ENCODE results near the gene PCDHGA8.
"Not testable (repeated sequence)": the region's sequence is repeated elsewhere in the genome, so short reads cannot be mapped to it uniquely, and the experiment has no call there.

The PCDHGA8 gene

DNA sequence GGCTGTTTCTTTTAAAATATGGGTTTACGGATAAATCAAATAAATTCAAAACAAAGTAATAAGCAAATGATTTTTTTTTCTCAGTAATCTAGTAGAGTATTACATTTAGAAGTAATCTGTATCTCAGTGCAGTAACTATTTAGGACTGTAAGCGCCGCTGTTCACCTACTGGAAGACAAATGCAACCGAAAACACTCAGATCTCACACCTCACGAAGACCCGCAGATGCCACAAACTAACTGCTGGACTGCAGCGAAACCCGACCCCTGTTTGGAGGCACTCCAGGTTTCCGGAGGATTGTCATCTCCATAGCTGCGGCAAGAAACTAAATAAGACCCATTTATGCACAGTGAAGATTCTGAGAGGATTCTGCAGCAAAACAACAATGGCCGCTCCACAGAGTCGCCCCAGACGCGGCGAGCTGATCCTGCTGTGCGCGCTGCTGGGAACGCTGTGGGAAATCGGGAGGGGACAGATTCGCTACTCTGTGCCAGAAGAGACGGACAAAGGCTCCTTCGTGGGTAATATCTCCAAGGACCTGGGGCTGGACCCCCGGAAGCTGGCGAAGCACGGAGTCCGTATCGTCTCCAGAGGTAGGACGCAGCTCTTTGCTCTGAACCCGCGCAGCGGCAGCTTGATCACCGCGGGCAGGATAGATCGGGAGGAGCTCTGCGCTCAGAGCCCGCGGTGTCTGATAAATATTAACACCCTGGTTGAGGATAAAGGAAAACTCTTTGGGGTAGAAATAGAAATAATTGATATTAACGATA lies at the start of gene PCDHGA8:
PCDHGA8 (plus strand) TSS at position 205 of the 770 bp plus-strand sequence; CDS start at position 386, 181 bp downstream.
- no peak for DNase-seq

DNA sequence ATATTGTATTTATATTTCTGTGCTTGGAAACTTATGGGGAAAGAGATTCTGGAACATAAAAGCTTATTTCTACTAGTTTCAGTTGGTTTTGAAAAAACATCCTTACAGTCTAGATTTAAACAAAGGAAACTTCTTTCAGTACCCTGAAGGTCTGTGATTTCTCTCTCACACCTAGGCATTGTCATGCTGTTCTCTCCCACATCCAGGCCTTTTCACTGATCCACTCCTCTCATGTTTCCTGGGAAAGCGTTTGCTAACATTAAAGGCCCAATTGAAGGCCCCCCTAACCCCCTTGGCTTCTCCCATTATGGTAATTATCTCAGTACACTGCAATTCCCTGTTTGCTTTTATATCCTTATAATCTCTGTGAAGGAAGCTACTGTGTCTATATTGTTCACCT lies 49.7 kb upstream of the PCDHGA8 start:
- DNase-seq, result no peak

DNA sequence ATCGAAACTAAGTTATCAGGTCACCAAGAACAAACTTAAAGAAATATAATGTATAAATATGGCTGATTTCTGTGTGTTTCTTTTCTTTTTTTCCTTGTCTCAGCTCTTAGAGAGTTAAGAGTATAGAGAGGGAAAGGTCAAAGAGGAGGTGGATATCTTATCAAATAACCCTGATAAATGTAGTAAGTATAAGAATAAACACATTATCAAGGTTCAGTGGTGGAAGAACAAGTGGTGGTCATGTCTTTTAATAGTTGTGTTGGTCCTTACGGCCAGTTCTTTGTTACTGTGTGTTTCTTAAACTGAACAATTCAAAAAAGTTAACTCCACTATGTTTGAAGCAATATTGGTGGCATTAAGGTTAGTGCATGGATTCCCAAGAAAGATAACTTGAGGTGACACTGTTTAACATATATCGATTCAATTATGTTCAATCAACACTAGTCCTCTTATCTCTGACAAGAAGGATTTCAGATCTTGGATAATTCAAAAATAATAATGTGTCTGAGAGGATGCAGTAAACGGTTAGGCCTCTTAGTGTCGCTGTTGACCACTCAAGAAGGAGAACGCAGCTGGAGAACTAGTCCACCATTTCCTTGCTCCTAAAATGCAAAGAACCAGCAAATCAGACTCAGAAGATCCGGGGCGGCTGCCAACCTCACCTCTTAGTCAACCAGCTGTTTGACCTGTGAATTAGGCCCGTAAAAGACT lies 49.0 kb upstream of the PCDHGA8 start, which contains the start of gene PCDHGA3:
PCDHGA3 (plus strand) TSS at position 588 of the 711 bp plus-strand sequence. CDS start 205 bp downstream, outside the sequence.
- DNase-seq, result no peak

DNA sequence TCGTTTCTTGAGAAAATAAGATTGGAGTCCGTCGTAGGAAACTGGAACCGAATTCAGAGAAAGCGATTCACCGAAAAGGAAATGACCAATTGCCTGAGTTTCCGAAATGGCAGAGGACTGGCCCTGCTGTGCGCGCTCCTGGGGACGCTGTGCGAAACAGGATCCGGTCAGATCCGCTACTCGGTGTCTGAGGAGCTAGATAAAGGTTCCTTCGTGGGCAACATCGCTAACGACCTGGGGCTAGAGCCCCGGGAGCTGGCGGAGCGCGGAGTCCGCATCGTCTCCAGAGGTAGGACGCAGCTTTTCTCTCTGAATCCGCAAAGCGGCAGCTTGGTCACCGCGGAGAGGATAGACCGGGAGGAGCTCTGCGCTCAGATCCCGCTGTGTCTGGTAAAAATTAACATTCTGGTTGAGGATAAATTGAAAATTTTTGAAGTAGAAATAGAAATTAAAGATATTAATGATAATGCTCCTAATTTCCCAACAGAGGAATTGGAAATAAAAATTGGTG lies 48.4 kb upstream of the PCDHGA8 start:
- DNase-seq, result no peak

DNA sequence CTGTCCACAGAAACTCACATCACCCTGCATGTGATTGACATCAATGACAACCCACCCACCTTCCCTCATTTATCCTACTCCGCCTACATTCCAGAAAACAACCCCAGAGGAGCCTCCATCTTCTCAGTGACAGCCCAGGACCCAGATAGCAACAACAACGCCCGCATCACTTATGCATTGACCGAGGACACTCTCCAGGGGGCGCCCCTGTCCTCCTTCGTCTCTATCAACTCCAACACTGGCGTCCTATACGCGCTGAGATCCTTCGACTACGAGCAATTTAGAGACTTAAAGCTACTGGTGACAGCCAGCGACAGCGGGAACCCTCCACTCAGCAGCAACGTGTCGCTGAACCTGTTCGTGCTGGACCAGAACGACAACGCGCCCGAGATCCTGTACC lies 47.1 kb upstream of the PCDHGA8 start:
- DNase-seq, result no peak

DNA sequence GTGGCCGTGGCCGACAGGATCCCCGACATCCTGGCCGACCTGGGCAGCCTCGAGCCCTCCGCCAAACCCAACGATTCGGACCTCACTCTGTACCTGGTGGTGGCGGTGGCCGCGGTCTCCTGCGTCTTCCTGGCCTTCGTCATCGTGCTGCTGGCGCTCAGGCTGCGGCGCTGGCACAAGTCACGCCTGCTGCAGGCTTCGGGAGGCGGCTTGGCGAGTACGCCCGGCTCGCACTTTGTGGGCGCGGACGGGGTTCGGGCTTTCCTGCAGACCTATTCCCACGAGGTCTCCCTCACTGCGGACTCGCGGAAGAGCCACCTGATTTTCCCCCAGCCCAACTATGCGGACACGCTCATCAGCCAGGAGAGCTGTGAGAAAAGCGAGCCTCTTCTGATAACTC lies 46.4 kb upstream of the PCDHGA8 start:
- DNase-seq, result not testable (repeated sequence)

DNA sequence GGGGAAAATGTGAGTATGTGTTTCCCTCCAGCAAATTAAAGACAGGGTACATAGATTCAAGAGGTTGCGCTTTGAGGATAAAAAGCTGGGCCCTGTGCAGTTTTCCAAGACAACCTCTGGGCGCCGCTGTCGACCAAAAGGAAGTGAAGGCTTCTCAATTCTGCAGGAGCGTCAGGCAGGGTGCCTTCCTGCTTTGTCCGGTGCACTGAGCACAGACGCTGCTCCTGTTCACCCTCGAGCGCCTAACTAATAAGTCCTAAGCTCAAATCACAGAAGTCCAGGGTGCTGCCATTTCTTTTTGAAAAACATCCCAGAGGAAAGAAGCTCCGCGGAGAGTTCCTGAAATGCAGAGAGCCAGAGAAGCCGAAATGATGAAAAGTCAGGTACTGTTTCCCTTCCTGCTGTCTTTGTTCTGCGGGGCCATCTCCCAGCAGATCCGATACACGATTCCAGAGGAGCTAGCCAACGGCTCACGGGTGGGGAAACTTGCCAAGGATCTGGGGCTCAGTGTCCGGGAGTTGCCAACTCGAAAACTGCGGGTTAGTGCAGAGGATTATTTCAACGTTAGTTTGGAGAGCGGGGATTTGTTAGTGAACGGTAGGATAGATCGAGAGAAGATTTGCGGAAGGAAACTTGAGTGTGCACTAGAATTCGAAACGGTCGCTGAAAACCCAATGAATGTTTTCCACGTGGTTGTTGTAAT lies 42.4 kb upstream of the PCDHGA8 start, which contains the start of gene PCDHGB1:
PCDHGB1 (plus strand) TSS at position 183 of the 703 bp plus-strand sequence; CDS start at position 345, 162 bp downstream.
- DNase-seq, result no peak

DNA sequence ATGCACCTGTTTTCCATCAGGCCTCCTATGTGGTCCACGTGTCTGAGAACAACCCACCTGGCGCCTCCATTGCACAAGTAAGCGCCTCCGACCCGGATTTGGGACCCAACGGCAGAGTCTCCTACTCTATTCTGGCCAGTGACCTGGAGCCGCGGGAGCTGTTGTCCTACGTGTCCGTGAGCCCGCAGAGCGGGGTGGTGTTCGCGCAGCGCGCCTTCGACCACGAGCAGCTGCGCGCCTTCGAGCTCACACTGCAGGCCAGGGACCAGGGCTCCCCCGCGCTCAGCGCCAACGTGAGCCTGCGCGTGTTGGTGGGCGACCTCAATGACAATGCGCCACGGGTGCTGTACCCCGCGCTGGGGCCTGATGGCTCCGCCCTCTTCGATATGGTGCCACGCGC lies 40.8 kb upstream of the PCDHGA8 start:
- DNase-seq, result no peak

DNA sequence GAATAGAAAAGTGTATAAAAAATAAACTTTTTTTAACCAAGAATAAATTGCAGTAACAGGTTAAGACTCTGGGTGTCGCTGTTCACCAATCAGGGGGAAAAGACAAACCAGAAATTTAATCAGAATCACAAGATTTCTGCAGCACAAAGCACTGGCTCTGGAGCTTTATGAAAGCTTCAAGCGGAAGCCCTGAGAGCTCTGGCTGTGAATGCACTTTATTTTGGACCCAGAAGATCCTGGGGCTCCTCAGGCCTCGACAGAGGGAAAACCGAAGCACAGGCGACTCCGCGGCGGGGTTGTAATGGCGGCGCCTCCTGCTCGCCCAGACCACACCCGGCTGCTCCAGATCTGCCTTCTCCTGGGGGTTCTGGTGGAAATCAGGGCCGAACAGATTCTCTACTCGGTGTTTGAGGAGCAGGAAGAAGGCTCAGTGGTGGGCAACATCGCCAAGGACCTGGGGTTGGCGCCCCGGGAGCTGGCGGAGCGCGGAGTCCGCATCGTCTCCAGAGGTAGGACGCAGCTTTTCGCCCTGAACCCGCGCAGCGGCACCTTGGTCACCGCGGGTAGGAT lies 37.4 kb upstream of the PCDHGA8 start, which contains the start of gene PCDHGA4:
PCDHGA4 (plus strand) TSS at position 122 of the 570 bp plus-strand sequence; CDS start at position 209, 87 bp downstream.
- no peak for DNase-seq

DNA sequence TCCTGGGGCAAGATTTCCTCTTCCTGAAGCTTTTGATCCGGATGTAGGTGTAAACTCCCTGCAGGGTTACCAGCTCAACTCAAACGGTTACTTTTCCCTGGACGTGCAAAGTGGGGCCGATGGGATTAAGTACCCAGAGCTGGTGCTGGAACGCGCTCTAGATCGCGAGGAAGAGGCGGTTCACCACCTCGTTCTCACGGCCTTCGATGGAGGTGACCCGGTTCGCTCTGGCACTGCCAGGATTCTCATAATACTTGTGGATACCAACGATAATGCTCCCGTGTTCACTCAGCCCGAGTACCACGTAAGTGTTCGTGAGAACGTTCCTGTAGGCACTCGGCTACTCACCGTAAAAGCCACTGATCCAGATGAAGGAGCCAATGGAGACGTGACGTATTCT lies 36.8 kb upstream of the PCDHGA8 start:
- no peak for DNase-seq

DNA sequence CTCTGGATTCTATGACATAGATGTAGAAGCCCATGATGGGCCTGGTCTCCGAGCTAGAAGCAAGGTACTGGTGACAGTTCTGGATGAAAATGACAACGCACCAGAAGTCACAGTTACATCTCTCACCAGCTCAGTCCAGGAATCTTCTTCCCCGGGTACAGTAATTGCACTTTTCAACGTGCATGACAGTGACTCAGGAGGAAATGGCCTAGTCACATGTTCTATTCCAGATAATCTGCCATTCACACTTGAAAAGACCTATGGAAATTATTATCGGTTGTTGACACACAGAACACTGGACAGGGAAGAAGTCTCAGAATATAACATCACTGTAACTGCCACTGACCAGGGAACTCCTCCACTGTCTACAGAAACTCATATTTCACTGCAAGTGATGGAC lies 36.3 kb upstream of the PCDHGA8 start:
- no peak for DNase-seq

DNA sequence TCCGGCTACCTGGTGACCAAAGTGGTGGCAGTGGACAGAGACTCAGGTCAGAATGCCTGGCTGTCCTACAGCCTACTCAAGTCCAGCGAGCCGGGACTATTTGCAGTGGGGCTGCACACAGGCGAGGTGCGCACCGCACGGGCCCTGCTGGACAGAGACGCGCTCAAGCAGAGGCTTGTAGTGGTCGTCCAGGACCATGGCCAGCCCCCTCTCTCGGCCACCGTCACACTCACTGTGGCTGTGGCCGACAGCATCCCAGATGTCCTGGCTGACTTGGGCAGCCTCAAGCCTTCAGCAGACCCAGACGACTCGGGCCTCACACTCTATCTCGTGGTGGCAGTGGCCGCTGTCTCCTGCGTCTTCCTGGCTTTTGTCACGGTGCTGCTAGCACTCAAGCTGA lies 35.5 kb upstream of the PCDHGA8 start:
- no peak for DNase-seq

DNA sequence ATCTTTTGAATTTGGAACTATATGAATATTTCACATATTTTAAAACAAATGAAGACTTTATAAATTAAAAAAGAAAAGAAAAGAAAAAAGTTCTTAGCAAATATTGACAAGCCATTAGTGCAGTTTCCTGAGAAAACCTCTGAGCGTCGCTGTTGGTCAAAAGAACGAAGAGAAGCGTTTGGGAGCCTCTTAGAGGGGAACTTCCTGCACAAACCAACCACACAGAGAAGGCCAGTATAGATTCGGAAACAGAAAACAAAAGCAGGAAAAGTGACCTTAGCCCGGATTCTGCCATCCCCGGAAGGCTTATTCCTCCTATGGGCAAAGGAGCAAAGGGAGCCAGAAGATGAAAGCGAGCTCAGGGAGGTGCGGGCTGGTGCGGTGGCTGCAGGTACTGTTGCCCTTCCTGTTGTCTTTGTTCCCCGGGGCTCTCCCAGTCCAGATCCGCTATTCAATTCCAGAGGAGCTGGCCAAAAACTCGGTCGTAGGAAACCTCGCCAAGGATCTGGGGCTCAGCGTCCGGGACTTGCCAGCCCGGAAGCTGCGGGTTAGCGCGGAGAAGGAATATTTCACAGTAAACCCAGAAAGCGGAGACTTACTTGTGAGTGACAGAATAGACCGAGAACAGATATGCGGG lies 32.5 kb upstream of the PCDHGA8 start, which contains the start of gene PCDHGB2:
PCDHGB2 (plus strand) TSS at position 205 of the 637 bp plus-strand sequence; CDS start at position 347, 142 bp downstream.
- DNase-seq, result no peak

DNA sequence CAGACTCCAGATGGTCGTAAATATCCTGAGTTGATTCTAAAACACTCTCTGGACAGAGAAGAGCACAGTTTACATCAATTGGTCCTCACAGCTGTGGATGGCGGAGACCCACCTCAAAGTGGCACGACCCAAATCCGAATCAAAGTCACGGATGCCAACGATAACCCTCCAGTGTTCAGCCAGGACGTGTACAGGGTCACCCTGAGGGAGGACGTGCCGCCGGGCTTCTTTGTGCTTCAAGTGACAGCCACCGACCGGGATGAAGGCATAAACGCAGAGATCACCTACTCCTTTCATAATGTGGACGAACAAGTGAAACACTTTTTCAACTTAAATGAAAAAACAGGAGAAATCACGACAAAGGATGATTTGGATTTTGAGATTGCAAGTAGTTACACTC lies 31.7 kb upstream of the PCDHGA8 start:
- no peak for DNase-seq

DNA sequence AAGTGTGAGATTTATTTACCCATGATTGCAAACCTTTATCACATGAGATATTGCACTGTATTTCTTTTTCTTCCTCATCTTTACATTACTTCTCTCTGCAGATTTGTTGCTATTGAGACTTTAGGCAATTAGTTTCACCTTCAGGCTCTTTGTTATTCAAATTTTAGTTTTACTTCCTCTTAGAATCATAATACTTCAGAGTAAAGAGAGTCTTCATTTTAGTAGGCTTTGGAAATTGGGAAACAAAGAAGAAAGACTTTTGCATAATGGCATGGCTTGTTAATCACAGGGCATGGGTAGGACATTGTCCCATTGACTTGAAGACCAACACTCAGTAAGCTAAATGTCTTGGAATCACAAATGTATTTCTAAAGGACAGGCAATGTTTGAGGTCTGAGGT lies 29.7 kb upstream of the PCDHGA8 start:
- DNase-seq, result no peak

DNA sequence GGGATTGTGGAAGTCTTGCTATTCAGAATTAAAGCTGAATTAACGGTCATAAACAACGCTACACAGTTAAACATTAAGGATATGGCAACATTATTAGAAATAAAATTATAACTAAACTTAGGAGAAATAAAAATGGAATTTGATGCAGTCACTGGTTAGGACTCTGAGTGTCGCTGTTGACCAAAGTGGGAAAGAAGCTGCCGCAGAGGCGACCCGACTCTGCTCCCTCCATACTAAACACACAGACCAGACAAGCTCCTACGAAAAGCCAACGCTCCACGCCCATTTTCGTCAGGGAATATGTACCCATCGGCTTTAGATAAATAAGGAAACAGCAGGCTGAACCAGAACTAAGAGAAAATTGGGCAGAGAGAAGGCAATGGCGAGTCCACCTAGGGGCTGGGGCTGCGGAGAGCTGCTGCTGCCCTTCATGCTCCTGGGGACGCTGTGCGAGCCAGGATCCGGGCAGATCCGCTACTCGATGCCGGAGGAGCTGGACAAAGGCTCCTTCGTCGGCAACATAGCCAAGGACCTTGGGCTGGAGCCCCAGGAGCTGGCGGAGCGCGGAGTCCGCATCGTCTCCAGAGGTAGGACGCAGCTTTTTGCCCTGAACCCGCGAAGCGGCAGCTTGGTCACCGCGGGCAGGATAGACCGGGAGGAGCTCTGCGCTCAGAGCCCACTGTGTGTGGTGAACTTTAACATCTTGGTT lies 28.3 kb upstream of the PCDHGA8 start, which contains the start of gene PCDHGA5:
PCDHGA5 (plus strand) TSS at position 211 of the 709 bp plus-strand sequence; CDS start at position 380, 169 bp downstream.
- DNase-seq, result no peak

DNA sequence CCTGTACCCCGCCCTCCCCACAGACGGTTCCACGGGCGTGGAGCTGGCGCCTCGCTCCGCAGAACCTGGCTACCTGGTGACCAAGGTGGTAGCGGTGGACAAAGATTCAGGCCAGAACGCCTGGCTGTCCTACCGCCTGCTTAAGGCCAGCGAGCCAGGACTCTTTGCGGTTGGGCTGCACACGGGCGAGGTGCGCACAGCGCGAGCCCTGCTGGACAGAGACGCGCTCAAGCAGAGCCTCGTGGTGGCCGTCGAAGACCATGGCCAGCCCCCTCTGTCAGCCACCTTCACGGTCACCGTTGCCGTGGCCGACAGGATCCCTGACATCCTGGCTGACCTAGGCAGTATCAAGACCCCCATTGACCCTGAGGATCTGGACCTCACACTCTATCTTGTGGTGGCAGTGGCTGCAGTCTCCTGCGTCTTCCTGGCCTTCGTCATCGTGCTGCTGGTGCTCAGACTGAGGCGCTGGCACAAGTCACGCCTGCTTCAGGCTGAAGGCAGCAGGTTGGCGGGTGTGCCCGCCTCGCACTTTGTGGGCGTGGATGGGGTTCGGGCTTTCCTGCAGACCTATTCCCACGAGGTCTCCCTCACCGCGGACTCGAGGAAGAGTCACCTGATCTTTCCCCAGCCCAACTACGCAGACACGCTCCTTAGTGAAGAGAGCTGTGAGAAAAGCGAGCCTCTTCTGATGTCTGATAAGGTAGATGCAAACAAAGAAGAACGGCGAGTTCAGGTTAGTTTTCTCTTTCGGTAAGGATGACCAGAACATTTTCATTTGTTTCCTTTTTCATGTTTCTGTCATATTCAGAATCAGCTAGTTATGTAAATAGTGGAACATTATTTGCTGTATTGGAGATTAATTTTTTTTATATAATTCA lies 26.2 kb upstream of the PCDHGA8 start:
- no peak for DNase-seq

DNA sequence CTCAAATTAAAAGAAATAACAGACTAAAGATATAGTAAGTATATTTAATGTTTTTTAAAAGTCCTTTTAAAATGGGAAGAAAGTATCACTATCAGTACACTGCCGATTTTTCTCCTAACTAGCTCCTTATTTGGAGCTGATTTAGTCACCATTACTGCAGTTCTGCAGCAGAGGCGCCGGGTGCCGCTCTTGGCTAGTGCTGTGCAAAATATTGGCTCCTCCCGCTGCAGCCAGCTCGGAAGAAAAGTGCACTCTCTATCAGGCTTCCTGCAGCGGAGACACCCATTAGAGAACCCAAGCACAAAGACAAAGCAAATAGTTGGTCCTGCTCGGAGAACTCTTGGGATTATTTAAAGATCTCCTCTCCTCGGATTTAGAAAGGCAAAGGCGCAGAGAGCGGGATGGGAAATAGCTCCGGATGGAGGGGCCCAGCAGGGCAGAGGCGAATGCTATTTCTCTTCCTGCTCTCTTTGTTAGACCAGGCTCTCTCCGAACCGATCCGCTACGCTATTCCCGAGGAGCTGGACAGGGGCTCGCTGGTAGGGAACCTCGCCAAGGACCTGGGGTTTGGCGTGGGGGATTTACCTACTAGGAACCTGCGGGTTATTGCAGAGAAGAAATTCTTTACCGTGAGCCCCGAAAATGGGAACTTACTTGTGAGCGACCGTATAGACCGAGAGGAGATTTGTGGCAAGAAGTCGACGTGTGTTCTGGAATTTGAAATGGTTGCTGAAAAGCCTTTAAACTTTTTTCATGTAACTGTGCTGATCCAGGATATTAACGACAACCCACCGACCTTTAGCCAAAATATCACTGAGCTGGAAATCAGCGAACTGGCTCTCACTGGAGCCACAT lies 22.2 kb upstream of the PCDHGA8 start, which contains the start of gene PCDHGB3:
PCDHGB3 (plus strand) TSS at position 249 of the 855 bp plus-strand sequence; CDS start at position 402, 153 bp downstream.
- DNase-seq, result no peak
